Panc1 (cell line): ENCODE results near the gene APOOL. TPM values are rescaled to one million over a fixed set of nuclear protein-coding genes. Genes with fewer than 3 reads are reported as not detected.

Experiments
- ATAC-seq: fragments of 200-7000 bp; cut with Tn5 transposase; 2 replicates; pipeline ENCODE4 v1.9.1; 2020; ENCODE audit warnings: mild to moderate bottlenecking, moderate library complexity
- Bru-seq: library from RNA; stranded (reverse); fragments of 400-500 nt; gene quantifications from one replicate; lab custom pipeline; 2021; lab: Mats Ljungman, UMichigan
- BruChase-seq, 2 experiments: library from RNA; stranded (reverse); fragments of 400-500 nt; gene quantifications; one replicate each; lab custom pipeline; 2021; lab: Mats Ljungman, UMichigan
- BruUV-seq: library from RNA; stranded (reverse); fragments of 400-500 nt; replicated peaks from 2 replicates; lab custom pipeline; 2021; lab: Mats Ljungman, UMichigan
- CTCF ChIA-PET: fragments of 300-600 bp; sonication (Branson Sonifier 250); formaldehyde crosslinking; loops from one replicate; lab custom pipeline; 2022; ENCODE audit warnings: antibody characterized with exemption; lab: Charles Lee
- POLR2A ChIA-PET: fragments of 300-600 bp; sonication (Branson Sonifier 250); formaldehyde crosslinking; loops from one replicate; lab custom pipeline; 2022; ENCODE audit warnings: antibody characterized with exemption; lab: Charles Lee
- DNase-seq: peaks from one replicate; pipeline ENCODE4 v3.0.0-alpha.2; 2010; ENCODE audit warnings: low read depth, low spot score
- H3K27ac ChIP-seq: 2 replicates; pipeline ENCODE4 v1.5.1; 2011; ENCODE audit warnings: mild to moderate bottlenecking, low read length, inconsistent platforms
- H3K27me3 ChIP-seq: fragments of 200-500 bp; sonication (Bioruptor generic); 2 replicates; pipeline ENCODE4 v1.6.0; 2014; ENCODE audit warnings: low read length, inconsistent platforms; ENCODE audit not compliant: control insufficient read depth, insufficient read depth
- H3K36me3 ChIP-seq: fragments of 200-500 bp; sonication (Bioruptor generic); 2 replicates; pipeline ENCODE4 v1.5.1; 2014; ENCODE audit warnings: inconsistent platforms, mild to moderate bottlenecking, low read length, moderate library complexity; ENCODE audit not compliant: control insufficient read depth, insufficient read depth
- H3K4me1 ChIP-seq: 2 replicates; pipeline ENCODE4 v1.5.1; 2011; ENCODE audit warnings: inconsistent platforms, mild to moderate bottlenecking, low read length, moderate library complexity; ENCODE audit not compliant: control insufficient read depth, insufficient read depth
- H3K4me3 ChIP-seq, 2 experiments: 2 replicates each; pipeline ENCODE4 v1.5.1; 2011 to 2012; ENCODE audit warnings: low read depth in 2 of 2, low read length in 2 of 2, mild to moderate bottlenecking in 2 of 2, inconsistent platforms in 1 of 2, moderate library complexity in 1 of 2
- H3K9me3 ChIP-seq: fragments of 200-500 bp; sonication (Bioruptor generic); 2 replicates; pipeline ENCODE4 v1.5.1; 2014; ENCODE audit warnings: low read depth, mild to moderate bottlenecking, inconsistent platforms, low read length, moderate library complexity; ENCODE audit not compliant: control insufficient read depth, insufficient read depth
- CTCF ChIP-seq: fragments of 450-650 bp; IDR thresholded peaks from 2 replicates; pipeline ENCODE4 v1.5.1; 2017; ENCODE audit warnings: mild to moderate bottlenecking
- POLR2AphosphoS5 ChIP-seq: IDR thresholded peaks from 2 replicates; pipeline ENCODE4 v1.6.1; 2012; ENCODE audit warnings: mild to moderate bottlenecking, low read depth, low read length, moderate library complexity
- REST ChIP-seq, 2 experiments: IDR thresholded peaks; 2 replicates each; pipeline ENCODE4 v1.6.1; 2011 to 2012; ENCODE audit warnings: low read depth in 2 of 2, control low read depth in 1 of 2, low read length in 1 of 2, mild to moderate bottlenecking in 1 of 2, moderate library complexity in 1 of 2; ENCODE audit not compliant: insufficient read depth in 1 of 2
- SIN3A ChIP-seq: IDR thresholded peaks from 2 replicates; pipeline ENCODE4 v1.6.1; 2012; ENCODE audit warnings: low read depth, mild to moderate bottlenecking, low read length, moderate library complexity, borderline replicate concordance; ENCODE audit not compliant: insufficient read depth
- TCF7L2 ChIP-seq: IDR thresholded peaks from 2 replicates; pipeline ENCODE4 v1.6.1; 2011; ENCODE audit warnings: mild to moderate bottlenecking, low read depth, low read length, inconsistent platforms
- in situ Hi-C: cut with HindIII; loops from 2 replicates; pipeline ENCODE4 v1.10.0; 2016; ENCODE audit warnings: low sequenced_read_pairs, low pct_unique_long_range_greater_than_20kb
- intact Hi-C: fragments of 100-400 bp; cut with micrococcal nuclease; formaldehyde crosslinking; loops from one replicate; pipeline ENCODE4 v1.10.0; 2022; ENCODE audit not compliant: unreplicated experiment
- long read RNA-seq: library from polyadenylated mRNA; unstranded; transcript quantifications from one replicate; pipeline ENCODE4 v2.0.0, GENCODE V29; 2021; ENCODE audit not compliant: unreplicated experiment
- polyA plus RNA-seq: library from polyadenylated mRNA; unstranded; fragments of >200 nt; gene quantifications from one replicate; pipeline ENCODE4 v1.2.1, GENCODE V29; 2012; ENCODE audit warnings: missing spikeins; ENCODE audit not compliant: insufficient read length
- total RNA-seq: library from RNA; stranded (reverse); gene quantifications from one replicate; pipeline ENCODE4 v1.2.1, GENCODE V29; 2021; ENCODE audit not compliant: unreplicated experiment

The APOOL gene, protein sequence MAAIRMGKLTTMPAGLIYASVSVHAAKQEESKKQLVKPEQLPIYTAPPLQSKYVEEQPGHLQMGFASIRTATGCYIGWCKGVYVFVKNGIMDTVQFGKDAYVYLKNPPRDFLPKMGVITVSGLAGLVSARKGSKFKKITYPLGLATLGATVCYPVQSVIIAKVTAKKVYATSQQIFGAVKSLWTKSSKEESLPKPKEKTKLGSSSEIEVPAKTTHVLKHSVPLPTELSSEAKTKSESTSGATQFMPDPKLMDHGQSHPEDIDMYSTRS
- total RNA-seq (28.1 TPM), Bru-seq, nascent RNA (percentile 74 among the genes with signal in this experiment), BruChase-seq, experiment 1, labeled RNA remaining after a 2-hour chase (percentile 73 among the genes with signal in this experiment), BruChase-seq, experiment 2, labeled RNA remaining after a 6-hour chase (percentile 83 among the genes with signal in this experiment)
- polyA plus RNA-seq, result 7.2 TPM
- long read RNA-seq, partial matches to known transcripts, result 2 of 12 reads
- long read RNA-seq, other reads (novel, unspliced or antisense), result 10 of 12 reads

- BruUV-seq, result no TSS peak
- H3K27ac ChIP-seq, result peak within 1 kb of the TSS; percentile 89
- intact Hi-C loops (no loop called here), in situ Hi-C loops (no loop called here)
- H3K36me3 ChIP-seq, result no peaks in the 10 kb centered on the region
- ChIA-PET CTCF (no interaction called here), POLR2A (interaction anchor here (0.6 kb wide), 1 partner anchor 112 kb away, joined by 3 read pairs; no protein-coding TSS in a partner anchor)
- DNase-seq (peak; percentile 72), ATAC-seq (peak; percentile 99)
- H3K9me3 ChIP-seq, result no peaks in the 10 kb centered on the region
- TF ChIP-seq TCF7L2 (no peak), POLR2AphosphoS5 (peak; percentile 63; the same call in 1 of the 2 replicates), SIN3A (0 out of 2 replicates have a peak, but pooled peaks have one; percentile 30), CTCF (no peak), REST (IDR thresholded peaks at IDR 0.05; ENCODE audit: insufficient read depth in 1 of 2, low read depth in 2 of 2, low read length in 1 of 2) (no peak)
- no peaks in the 10 kb centered on the region for H3K4me1 ChIP-seq
- peak within 1 kb of the TSS; percentile 93 to 97 for H3K4me3 ChIP-seq
- H3K27me3 ChIP-seq, result no peaks in the 10 kb centered on the region
Observed at GRCh38 chrX:85003655-85004244, at the start of gene APOOL. Gene APOOL, plus strand, starts transcription at chrX:85003877. Its CDS starts 36 bp downstream, at chrX:85003913.

DNA sequence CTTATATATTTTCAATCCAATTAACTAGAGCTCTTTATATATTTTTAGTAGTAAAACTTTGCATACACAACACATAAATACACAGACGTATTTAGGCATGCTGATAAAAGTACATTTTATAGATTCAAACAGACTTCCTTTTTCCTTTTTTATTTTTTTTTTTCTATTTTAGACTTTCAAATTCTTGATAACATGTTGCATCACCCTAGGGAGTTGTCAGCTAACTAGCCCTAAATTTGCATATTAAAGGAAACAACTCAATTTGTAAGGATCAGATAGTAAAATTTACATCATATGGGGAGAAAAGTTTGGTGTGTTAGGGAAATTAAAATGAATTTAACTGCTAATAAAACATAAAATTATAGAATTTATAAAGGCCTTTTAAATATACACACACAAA is 47.4 kb upstream of the APOOL start:
- H3K36me3 ChIP-seq, result no peaks in the 10 kb centered on the region
- H3K27ac ChIP-seq, result no peak overlapping the region
- intact Hi-C loops (no loop called here), in situ Hi-C loops (no loop called here)
- H3K4me1 ChIP-seq, result no peaks in the 10 kb centered on the region
- BruUV-seq, result no TSS peak
- H3K27me3 ChIP-seq, result no peaks in the 10 kb centered on the region
- DNase-seq (no peak), ATAC-seq (no peak)
- no peaks in the 10 kb centered on the region for H3K9me3 ChIP-seq
- no peak overlapping the region for H3K4me3 ChIP-seq
- CTCF ChIA-PET, result no interaction called here
- TF ChIP-seq TCF7L2 (no peak), REST (IDR thresholded peaks at IDR 0.05; ENCODE audit: insufficient read depth in 1 of 2, low read depth in 2 of 2, low read length in 1 of 2) (no peak), POLR2AphosphoS5 (no peak), SIN3A (no peak), CTCF (no peak)
- POLR2A ChIA-PET, result no interaction called here
